Activated T-cell treated with anti-CD3 and anti-CD28 coated beads for 4 hours (primary cell): Measurements from ENCODE around the gene NPPC.
"Not testable (repeated sequence)": the region's sequence is repeated elsewhere in the genome, so short reads cannot be mapped to it uniquely, and the experiment has no call there.

ENCODE experiments used
- DNase-seq: peaks from one replicate; pipeline ENCODE4 v3.0.0-alpha.2; 2020

NPPC gene

GRCh38 chr2:231926180-231926741 is at the start of gene NPPC:
Gene NPPC, minus strand, starts transcription at chr2:231926396. Its CDS starts 147 bp downstream, at chr2:231926249.
- DNase-seq = peak; percentile 50

- DNase-seq = no peak
Observed at GRCh38 chr2:231975001-231975400, 48.8 kb upstream of the NPPC start.

- no peak for DNase-seq
Observed at GRCh38 chr2:231970461-231970860, 44.3 kb upstream of the NPPC start.

DNA sequence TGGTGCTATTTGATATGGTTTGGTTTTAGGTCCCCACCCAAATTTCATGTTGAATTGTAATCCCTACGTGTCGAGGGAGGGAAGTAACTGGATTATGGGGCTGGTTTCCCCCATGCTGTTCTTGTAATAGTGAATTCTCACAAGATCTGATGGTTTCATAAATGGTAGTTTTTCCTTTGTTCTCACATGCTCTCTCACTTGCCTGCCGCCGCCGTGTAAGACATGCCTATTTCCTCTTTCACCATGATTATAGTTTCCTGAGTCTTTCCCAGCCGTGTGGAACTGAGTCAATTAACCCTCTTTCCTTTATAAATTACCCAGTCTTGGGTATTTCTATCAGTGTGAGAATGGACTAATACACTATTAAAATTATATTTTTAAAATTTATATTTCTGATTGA is 42.6 kb upstream of the NPPC start:
- no peak for DNase-seq

GRCh38 chr2:231966886-231967285 is 40.7 kb upstream of the NPPC start:
- no peak for DNase-seq

DNA sequence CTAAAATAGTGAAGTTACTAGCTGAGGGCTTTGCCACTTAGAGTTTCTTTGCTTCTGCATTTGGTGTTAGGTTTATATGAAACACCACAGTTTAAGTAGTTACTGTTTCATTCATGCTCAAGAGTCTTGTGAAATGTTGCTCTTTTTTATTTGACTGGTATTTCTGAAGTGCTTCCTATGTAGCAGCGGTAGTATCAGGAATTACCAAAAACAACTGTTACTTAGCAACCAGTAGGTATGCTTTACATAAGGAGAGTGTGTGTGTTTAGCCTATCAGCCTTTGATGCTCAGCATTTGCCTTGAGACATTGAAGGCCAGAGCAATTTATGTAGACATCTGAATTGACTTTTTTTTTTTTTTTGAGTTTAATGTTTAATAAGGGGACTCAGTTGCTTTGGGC is 38.9 kb upstream of the NPPC start:
- no peak for DNase-seq

DNA sequence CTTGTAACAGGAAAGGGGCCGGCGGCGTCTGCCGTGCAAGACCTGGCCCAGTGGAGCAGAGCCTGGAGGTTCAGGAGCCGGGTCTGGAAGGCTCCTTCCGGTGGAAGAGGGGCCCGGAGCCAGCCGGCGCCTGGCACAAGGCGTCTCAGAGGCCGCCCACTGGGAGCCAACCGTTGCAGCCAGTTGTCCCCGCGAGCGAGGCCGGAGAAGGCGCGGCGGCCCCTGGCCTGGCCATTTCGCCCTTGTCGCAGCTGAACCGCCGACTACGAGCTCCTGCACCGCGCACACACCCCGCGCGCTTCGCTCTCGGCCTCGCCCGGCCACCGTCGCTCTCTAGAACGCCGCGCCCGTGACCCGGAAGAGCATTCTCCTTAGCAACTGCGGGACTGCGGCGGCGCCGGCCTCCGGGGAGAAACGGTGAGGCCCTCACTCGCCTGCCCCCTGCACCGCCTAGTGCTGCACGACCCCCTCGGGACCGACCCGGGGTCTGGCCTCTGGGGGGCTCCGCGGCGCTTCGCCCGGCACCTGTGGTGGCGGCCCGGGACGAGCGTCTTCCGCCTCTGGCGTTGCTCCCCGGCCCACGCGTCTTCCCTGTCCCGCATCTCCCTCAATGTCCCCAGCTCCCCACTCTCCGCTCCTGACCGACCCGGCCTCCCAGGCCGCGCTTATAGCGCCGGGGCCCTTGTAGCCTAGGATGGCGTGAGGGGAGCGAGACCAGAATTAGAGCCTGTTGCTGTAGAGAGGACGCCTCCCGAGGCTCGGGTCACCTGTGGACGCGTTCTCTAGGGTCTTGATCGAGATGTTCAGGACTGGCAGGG is 35.4 kb upstream of the NPPC start, which contains the start of gene DIS3L2:
Gene DIS3L2, plus strand, starts transcription at position 365 of the 818 bp plus-strand sequence. CDS start 53,215 bp downstream, outside the sequence.
- peak; percentile 60 for DNase-seq

GRCh38 chr2:231960810-231961348 is 34.7 kb upstream of the NPPC start:
- no peak for DNase-seq

DNA sequence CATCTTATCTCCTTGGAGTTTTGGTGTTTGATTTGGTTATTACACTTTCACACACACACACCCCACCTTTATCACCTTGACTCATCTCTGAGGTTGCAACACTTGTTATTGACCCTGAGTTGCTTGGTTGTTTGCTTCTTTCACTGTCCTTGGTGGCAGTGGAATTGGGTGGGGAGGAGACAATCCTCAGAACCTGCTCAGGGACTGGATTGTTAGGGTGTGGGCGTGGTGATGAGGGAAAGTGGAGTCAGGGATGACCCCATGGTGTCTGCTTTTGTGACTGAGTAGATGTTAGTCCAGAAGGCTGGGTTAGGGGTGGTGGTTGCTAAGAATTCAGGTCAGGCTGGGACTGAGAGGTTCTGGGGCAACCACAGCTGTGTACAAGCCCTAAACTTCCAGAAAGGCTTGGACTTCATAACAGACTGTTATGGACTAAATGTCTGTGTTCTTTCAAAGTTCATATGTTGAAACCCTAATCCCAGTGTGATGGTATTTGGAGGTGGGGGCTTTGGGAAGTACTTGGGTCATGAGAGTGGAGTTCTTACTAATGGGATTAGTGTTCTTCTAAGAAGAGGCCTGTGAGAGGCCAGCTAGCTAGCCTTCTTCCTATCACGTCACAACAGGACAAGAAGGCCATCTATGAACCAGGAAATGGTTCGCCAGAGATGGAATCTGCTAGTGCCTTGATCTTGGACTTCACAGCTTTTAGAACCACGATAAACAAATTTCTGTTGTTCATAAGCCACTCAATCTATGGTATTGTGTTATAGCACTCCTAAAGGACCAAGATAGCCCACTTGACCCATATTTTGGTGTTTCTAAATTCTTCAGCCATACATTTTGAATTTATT is 31.9 kb upstream of the NPPC start:
- no peak for DNase-seq

DNA sequence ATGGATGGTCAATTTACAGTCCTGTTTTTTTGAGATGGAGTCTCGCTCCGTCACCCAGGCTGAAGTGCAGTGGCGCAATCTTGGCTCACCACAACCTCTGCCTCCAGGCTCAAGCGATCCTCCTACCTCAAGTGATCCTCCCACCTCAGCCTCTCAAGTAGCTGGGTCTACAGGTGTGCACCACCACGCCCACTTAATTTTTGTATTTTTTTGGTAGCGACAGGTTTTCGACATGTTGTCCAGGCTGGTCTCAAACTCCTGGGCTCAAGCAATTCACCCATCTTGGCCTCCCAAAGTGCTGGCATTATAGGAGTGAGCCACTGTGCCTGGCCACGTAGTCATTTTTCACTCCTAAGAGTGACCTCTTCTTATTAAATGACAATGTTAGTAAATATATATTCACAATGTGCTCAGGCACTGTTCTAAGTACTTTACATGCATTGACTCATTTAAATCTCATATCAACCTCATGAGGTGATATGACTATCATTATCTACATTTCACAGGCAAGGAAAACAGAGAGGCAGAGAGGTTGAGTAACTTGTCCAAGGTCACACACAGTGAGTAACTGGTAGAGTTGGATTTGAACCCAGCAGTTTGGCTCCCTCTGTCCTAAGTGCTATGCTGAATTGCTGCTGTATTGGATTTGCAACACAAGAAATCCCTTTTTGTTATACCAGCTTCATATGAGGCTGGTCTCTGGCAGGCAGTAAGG is 29.7 kb upstream of the NPPC start:
- no peak for DNase-seq

DNA sequence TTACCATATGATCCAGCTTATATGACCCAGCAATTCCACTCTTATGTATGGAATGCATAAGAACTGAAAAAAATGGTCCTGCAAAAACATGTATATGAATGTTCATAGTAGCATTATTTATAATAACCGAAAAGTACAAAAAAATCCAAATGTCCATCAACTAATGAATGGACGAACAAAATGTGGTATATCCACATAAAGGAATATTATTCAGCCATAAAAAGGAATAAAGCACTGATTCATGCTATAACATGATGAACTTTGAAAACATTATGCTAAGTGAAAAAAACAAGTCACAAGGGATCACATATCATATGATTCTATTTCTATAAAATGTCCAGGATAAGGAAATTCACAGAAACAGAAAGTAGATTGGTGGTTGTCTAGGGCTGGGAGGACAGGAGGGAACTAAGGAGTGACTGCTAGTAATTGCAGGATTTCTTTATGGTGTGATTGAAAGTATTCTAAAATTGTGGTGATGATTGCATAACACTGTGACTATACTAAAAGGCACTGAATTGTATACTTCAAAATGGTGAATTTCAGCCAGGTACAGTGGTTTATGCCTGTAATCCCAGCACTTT is 25.3 kb upstream of the NPPC start:
- DNase-seq = no peak

DNA sequence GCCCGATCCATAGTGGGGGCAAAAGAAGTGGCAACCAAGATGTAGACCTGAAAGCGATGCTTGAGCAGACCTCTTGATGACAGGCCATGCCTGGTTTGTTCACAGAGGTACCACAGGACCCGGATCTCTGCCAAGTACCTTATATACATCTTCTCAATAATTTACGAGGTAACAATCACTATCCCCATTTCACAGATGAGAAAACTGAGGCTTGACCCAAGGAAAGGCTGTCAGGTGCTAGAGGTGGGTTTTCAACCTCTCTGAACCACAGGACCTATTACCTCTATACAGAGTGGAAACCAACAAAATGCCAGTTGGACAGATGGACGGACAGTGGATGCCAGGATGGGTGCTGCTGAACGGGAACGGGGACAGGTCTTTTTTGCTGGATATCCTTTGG is 21.5 kb upstream of the NPPC start:
- no peak for DNase-seq

- not testable (repeated sequence) for DNase-seq
Observed at GRCh38 chr2:231947112-231947511, 20.9 kb upstream of the NPPC start.

GRCh38 chr2:231946241-231946814 is 20.1 kb upstream of the NPPC start:
- no peak for DNase-seq

DNA sequence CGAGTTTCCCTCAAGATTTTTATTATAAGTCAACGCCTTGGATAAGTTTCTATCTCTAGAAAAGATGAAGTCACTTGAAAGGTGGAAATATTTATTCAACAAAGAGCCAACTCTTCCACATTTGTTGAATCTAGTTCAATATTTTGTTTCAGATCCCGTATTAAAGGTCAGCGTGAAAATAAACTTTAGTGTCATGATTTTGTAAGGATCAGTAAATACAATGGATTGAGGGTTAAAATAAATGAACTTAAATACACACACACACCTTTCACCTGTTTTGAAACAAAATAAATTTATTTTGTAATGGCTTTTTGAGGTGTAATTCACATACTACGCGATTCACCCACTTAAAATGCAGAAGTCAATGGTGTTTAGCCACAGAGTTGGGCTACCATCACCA is 16.0 kb upstream of the NPPC start:
- DNase-seq = no peak

DNA sequence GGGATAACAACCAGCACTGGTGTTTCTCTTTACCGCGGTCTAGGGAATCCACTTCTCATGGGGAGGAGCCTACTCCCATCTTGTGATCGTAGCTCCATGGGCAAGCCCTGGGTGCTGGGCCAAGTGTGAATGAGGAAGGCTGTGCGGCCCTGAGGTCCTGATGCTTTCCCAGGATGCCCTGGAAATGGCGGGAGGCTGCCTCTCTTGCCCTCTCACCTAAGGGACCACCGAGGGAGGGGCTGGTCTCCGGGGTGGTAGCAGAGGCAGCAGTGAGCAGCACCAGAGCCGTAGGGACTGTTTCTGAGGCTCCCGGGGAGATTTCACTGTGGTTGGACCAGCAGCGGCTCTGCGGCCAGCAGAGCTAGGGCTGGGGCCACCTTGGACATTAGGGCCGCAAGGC is 15.5 kb upstream of the NPPC start:
- no peak for DNase-seq

DNA sequence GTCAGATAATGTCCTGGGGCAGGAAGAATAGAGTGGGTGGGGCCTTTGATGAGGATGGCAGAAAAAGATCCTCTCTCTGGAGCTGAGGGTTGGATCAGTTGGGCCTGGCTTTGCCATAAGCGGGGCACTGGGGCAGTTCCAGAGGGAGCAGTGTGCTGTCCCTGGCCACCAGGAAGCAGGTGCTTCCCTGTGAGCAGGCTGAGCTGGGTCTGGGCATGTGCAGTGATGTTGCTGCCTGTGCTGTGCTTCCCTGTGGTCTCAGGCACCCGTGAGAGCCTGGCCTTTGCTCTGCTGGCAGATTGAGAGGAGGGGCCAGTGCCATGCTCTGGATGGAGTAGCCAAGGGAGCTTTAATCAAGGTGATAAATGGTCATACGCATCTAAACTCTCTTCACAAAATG is 14.6 kb upstream of the NPPC start:
- no peak for DNase-seq

DNA sequence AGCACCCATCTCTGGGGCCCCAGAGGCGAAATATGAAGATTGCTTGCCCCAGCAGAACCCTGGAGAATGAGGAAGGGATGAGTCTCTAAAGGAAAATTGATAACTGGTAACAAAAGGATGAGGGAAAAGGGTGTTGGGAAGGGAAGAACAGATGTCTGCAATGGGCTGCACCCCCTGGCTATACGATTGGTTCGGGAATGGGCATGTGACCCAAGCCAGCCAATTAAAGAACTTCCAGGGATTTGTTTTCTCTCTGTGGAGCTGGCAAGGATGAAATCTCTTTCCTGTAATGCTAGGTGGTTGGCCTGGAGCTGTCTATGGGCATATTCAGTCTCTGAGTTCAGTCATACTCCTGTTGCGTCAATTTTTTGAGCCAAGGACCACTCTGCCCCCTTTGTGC is 12.8 kb upstream of the NPPC start:
- no peak for DNase-seq

- no peak for DNase-seq
Observed at GRCh38 chr2:231937057-231937456, 10.9 kb upstream of the NPPC start.

DNA sequence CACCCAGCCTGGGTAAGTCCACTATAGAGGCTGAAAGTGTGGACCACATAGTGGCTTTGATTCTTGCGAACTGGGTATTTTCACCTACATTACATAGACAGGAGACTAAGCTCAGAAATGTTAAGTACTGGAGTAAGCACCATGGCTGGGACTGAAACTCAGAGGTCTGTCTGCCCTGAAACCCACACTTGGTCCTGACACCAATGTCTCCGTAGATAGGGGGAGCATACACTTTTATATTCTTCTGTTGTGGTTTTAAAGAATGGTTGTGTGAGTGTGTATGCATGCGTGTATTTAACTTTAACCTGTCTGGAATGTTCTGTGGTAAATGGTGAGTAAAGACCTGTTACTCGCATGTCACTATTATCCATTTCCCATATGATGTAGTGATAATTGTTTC is 10.3 kb upstream of the NPPC start:
- DNase-seq = no peak

DNA sequence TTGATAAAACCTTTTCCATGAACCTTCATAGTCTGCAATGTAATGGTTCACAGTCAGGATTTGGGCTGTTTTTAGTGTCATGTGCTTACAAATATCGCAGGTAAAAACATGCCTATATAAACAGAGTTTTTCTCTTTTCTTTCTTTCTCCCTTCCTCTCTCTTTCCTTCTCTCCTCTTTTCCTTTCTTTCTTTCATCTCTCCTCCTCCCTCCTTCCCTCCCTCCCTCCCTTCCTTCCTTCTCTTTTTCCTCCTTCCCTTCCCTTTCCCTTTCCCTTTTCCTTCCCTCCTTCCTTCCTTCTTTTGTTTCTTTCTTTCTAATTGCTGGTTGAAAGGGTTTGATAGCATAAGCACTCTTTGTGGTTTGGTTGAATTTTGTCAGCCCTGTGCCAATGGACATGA is 9.6 kb upstream of the NPPC start:
- no peak for DNase-seq

- no peak for DNase-seq
Observed at GRCh38 chr2:231935207-231935524, 9.0 kb upstream of the NPPC start.
